ENCODE measurements around the gene VSTM2L.

DNA sequence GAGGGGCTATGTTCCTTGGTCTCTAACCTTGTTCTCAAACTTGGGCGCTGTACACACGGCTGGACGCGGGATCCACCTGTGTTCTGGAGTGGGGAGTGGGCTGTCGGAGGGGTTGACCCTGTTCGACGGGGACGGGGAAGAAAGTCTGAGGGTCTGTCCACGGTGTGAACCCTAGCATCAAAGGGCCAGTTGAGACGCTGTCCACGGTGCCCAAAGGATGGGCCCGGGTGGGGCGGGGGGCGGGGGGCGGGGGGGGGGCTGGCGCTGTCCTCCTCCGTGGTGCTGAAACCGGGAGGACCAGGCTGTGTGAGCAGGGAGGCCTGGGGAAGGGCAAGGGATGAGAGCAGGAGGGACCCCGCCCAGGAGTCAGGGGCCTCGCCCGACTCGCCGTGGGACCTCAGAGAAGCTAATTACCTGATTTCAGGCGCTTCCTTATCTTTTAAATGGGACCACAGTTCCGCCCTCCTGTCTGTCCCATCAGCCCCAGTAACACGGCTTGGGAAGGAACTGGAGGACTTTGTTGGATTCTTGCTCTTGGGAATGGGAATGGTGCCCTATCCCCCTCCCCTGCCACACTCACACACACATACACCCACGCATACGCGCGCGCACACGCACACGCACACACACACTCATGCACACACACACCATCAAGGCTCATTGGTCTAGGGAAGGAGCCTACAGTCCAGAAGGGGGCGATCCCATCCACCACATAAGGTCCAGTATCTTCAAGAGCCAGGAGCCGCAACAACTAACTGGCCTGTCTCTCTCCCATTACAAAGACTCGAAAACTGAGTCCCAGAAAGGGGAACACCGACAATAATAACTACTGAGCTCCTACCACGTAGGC lies 1.0 kb upstream of the VSTM2L start:
- TF ChIP-seq RAD21 (conservative IDR thresholded peaks at IDR 0.05) (no peak), EP300 (conservative IDR thresholded peaks at IDR 0.05; ENCODE audit: poor library complexity, severe bottlenecking) (no peak), TAF1 (IDR thresholded peaks at IDR 0.05; ENCODE audit: low read depth) (no peak), EZH2 (IDR thresholded peaks at IDR 0.05; ENCODE audit: borderline replicate concordance, insufficient read depth, low read length, poor library complexity, severe bottlenecking) (no peak)
- TF ChIP-seq, protein P1, sequence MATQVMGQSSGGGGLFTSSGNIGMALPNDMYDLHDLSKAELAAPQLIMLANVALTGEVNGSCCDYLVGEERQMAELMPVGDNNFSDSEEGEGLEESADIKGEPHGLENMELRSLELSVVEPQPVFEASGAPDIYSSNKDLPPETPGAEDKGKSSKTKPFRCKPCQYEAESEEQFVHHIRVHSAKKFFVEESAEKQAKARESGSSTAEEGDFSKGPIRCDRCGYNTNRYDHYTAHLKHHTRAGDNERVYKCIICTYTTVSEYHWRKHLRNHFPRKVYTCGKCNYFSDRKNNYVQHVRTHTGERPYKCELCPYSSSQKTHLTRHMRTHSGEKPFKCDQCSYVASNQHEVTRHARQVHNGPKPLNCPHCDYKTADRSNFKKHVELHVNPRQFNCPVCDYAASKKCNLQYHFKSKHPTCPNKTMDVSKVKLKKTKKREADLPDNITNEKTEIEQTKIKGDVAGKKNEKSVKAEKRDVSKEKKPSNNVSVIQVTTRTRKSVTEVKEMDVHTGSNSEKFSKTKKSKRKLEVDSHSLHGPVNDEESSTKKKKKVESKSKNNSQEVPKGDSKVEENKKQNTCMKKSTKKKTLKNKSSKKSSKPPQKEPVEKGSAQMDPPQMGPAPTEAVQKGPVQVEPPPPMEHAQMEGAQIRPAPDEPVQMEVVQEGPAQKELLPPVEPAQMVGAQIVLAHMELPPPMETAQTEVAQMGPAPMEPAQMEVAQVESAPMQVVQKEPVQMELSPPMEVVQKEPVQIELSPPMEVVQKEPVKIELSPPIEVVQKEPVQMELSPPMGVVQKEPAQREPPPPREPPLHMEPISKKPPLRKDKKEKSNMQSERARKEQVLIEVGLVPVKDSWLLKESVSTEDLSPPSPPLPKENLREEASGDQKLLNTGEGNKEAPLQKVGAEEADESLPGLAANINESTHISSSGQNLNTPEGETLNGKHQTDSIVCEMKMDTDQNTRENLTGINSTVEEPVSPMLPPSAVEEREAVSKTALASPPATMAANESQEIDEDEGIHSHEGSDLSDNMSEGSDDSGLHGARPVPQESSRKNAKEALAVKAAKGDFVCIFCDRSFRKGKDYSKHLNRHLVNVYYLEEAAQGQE (IDR thresholded peaks at IDR 0.05; ENCODE audit: borderline replicate concordance) = no peak
